Thoracic aorta (tissue), 2 donors: Measurements from ENCODE around the gene C22orf39. TPM values are rescaled to one million over a fixed set of nuclear protein-coding genes. Genes with fewer than 3 reads are reported as not detected.
A peak's percentile ranks its signal among the peaks of the same experiment; 100 is the strongest.

Experiments
- ATAC-seq: fragments of 150-250 bp; one replicate; pipeline ENCODE4 v1.8.0; 2017; ENCODE audit warnings: low read depth; ENCODE audit not compliant: insufficient number of reproducible peaks, low FRiP score
- DNase-seq: peaks from one replicate; pipeline ENCODE4 v3.0.0-alpha.2; 2020; ENCODE audit warnings: low spot score
- H3K27ac ChIP-seq, 2 donors: fragments of 200-600 bp; sonication (generic); 1 replicate in 1 of 2; 2 replicates in 1 of 2; pipeline ENCODE4 v1.5.1; 2016; ENCODE audit warnings: mild to moderate bottlenecking in 2 of 2, moderate library complexity in 2 of 2
- H3K27me3 ChIP-seq: fragments of 200-600 bp; sonication (generic); replicated peaks from 2 replicates; pipeline ENCODE4 v1.6.0; 2016; ENCODE audit warnings: mild to moderate bottlenecking; ENCODE audit not compliant: insufficient read depth
- H3K36me3 ChIP-seq: fragments of 200-600 bp; sonication (generic); one replicate; pipeline ENCODE4 v1.5.1; 2016
- H3K4me1 ChIP-seq, 2 donors: fragments of 200-600 bp; sonication (generic); 1 replicate in 1 of 2; 2 replicates in 1 of 2; pipeline versions ENCODE4 v1.5.1 to v1.6.0; 2016; ENCODE audit warnings: low read depth in 2 of 2, mild to moderate bottlenecking in 1 of 2; ENCODE audit not compliant: control insufficient read depth in 1 of 2
- H3K4me3 ChIP-seq: fragments of 200-600 bp; sonication (generic); 2 replicates; pipeline ENCODE4 v1.5.1; 2016; ENCODE audit warnings: mild to moderate bottlenecking
- H3K9me3 ChIP-seq: fragments of 200-600 bp; sonication (generic); 2 replicates; pipeline ENCODE4 v1.5.1; 2016
- CTCF ChIP-seq: fragments of 200-600 bp; sonication (generic); IDR thresholded peaks from one replicate; pipeline ENCODE4 v1.5.1; 2019; ENCODE audit warnings: antibody characterized with exemption
- total RNA-seq, 2 donors: library from RNA; depleted of rRNA; stranded (reverse); fragments of >200 nt; gene quantifications; one replicate each; pipeline versions ENCODE4 v1.1.0 to v1.2.3, GENCODE V29; 2016

C22orf39 gene
- total RNA-seq: 10 to 100 TPM; 59.8 to 67.7 TPM

DNA sequence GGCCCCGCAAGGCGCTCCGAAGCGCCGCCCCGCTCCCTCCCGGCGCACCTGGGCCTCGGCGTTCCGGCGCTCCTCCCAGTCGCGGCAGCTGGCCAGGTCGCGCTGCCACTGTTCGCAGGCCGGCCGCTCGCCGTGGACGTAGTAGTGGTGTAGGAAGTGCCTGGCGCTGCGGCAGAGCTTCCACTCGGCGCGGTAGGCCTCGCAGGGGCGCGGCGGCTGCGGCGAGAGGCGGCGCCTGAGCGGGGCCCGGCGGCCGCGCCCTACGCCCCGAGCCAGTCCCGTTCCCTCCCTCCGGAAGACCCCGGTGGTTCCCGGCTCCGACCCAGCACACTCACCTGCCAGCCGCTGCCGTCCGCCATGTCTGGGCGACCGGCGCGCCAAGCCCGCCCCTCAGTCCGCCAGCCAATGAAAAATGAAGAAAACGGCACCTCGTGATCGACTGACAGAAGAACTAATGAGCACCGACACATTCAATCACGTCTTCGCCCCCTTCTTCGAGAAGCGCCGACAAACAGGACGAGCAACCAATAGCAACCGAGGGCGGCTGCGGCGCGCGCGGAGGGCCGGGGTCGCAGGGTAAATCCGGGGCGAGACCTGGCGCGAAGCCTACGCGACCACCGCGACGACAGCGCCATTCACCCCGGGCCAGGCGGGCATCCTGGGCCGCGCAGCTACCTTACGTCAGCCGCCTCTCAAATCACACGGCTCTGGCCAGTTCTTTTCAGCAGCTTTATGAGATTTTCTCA lies at the start of gene C22orf39:
C22orf39 (minus strand) TSS at position 382 of the 746 bp plus-strand sequence; CDS start at position 359, 23 bp downstream.
- Histone ChIP-seq H3K4me1 (peaks cover 19 to 27% of the 10 kb centered on the region in 2 donors), H3K36me3 (peaks cover 7% of the 10 kb centered on the region), H3K27me3 (no peaks in the 10 kb centered on the region), H3K27ac (peak within 1 kb of the TSS; percentile 86 to 92), H3K9me3 (no peaks in the 10 kb centered on the region), H3K4me3 (peak within 1 kb of the TSS; percentile 97)
- TF ChIP-seq CTCF: no peak
- ATAC-seq (peak; percentile 91), DNase-seq (peak; percentile 68)

DNA sequence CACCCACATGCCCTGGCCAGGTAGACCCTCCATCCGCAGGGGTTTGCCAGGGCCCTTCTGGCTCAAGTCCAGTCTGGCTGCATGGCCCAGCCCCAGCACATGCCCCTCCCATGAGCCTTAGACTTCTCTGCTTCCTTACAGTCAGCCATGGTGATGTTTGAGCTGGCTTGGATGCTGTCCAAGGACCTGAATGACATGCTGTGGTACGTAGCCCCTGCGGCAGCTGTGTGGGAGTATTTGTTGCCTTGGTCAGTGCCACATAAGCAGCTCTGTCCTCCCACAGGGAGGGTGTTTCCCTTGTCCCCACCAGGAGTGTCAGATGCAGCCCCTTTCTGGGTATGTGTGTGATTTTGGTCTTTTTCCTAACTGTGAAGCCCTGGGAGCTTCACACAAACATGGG lies 49.7 kb upstream of the C22orf39 start:
- H3K9me3 ChIP-seq: no peaks in the 10 kb centered on the region
- H3K27me3 ChIP-seq: no peaks in the 10 kb centered on the region
- no peak for TF ChIP-seq CTCF
- no peak for ATAC-seq
- H3K27ac ChIP-seq: no peak overlapping the region
- H3K4me3 ChIP-seq: no peak overlapping the region
- H3K36me3 ChIP-seq: no peaks in the 10 kb centered on the region
- no peaks in the 10 kb centered on the region for H3K4me1 ChIP-seq
- no peak for DNase-seq

- ATAC-seq: no peak
- Histone ChIP-seq H3K36me3 (no peaks in the 10 kb centered on the region), H3K4me1 (no peaks in the 10 kb centered on the region), H3K27me3 (no peaks in the 10 kb centered on the region), H3K27ac (no peak overlapping the region), H3K4me3 (no peak overlapping the region), H3K9me3 (no peaks in the 10 kb centered on the region)
- no peak for DNase-seq
- TF ChIP-seq CTCF: no peak
Observed at GRCh38 chr22:19496324-19496630, 48.8 kb upstream of the C22orf39 start.

- DNase-seq (no peak), ATAC-seq (no peak)
- no peaks in the 10 kb centered on the region for H3K27me3 ChIP-seq
- H3K36me3 ChIP-seq: no peaks in the 10 kb centered on the region
- no peaks in the 10 kb centered on the region for H3K9me3 ChIP-seq
- no peak overlapping the region for H3K4me3 ChIP-seq
- TF ChIP-seq CTCF: no peak
- no peak overlapping the region for H3K27ac ChIP-seq
- no peaks in the 10 kb centered on the region for H3K4me1 ChIP-seq
Observed at GRCh38 chr22:19495562-19496323, 48.2 kb upstream of the C22orf39 start.

- ATAC-seq (no peak), DNase-seq (no peak)
- no peaks in the 10 kb centered on the region for H3K36me3 ChIP-seq
- H3K27ac ChIP-seq: no peak overlapping the region
- H3K9me3 ChIP-seq: no peaks in the 10 kb centered on the region
- no peaks in the 10 kb centered on the region for H3K4me1 ChIP-seq
- H3K4me3 ChIP-seq: no peak overlapping the region
- no peak for TF ChIP-seq CTCF
- H3K27me3 ChIP-seq: no peaks in the 10 kb centered on the region
Observed at GRCh38 chr22:19494676-19495173, 47.2 kb upstream of the C22orf39 start.
